SKM-1 treated with dmso at 0.1 percent for 144 hours (cell line): Measurements from ENCODE around the gene LRRC63.
"Not testable (repeated sequence)": the region's sequence is repeated elsewhere in the genome, so short reads cannot be mapped to it uniquely, and the experiment has no call there.

Experiments
- DNase-seq: peaks from one replicate; lab custom pipeline; 2025; ENCODE audit not compliant: unreplicated experiment; lab: John Stamatoyannopoulos, UW

LRRC63 gene

DNA sequence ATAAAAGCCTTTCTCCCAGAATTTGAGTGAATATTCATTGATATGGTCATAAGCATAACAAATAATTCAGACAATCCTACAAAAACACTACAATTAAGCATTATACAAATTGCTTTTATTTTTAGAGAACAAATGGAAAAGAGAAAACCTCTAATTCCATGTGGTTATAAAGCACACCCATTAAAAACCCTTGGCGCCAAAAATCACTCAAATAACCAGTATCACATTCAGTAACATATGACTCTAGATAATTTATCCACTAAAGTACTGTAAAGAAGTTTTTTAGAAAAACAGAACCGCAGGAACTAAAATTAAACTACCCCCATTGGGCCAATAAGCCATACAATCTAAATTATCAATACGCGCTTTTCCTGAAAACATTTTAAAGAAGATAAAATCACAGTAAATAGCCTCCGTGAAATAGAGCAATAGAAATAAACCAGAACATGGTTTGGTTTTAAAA, 30.3 kb upstream of the LRRC63 start:
- DNase-seq: no peak

DNA sequence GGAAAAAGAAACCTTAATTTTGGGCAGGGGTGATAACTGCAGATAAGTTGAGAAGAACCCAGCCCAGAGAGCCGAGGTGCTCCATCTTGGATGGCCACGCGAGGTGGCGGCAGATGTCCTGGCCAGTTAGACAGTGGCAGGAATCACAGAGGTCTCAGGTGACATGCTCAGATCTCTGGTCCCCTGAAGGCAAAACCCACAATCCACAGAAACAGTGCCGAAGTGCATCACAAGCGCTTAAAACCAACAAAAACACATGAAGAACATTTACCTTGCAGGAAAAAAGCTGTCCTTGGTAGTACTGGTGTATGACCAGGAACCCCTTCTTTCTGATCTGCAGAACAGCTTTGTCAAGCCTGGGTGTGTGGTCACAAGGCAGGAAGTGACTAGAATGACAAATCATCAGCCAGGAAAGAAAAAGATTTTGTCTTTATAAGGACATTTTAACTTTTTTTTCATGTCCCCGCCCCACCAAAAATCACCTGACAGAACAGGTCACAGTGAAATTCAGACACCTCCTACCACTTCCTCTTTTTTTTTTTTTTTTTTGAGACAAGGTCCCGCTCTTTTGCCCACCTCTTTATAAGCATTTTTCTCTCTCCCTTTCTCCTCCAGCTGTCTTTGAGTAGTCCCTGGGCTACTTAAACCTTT, 29.8 kb upstream of the LRRC63 start, which contains the start of gene LCP1:
LCP1 (minus strand) TSS at position 338 of the 651 bp plus-strand sequence. CDS start 22,515 bp downstream, outside the sequence.
- peak; percentile 93 for DNase-seq

DNA sequence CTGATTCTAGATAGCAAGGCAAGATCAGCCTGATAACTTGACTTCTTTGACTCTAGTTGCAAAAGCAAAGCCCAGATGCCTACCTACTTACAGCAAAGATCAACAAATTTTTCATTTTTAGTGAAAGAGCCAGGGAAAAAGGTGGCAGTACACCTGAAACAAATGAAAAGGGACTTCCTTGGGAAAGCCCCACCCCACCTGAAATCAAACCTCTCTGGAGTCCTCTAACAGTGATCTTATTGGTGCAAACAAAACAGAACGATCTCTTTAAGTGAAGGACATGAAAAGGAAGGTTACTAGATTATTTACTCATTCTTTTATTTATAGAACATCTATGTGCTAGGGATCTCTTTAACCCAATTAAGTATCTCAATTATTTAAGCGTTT, 29.2 kb upstream of the LRRC63 start:
- no peak for DNase-seq

DNA sequence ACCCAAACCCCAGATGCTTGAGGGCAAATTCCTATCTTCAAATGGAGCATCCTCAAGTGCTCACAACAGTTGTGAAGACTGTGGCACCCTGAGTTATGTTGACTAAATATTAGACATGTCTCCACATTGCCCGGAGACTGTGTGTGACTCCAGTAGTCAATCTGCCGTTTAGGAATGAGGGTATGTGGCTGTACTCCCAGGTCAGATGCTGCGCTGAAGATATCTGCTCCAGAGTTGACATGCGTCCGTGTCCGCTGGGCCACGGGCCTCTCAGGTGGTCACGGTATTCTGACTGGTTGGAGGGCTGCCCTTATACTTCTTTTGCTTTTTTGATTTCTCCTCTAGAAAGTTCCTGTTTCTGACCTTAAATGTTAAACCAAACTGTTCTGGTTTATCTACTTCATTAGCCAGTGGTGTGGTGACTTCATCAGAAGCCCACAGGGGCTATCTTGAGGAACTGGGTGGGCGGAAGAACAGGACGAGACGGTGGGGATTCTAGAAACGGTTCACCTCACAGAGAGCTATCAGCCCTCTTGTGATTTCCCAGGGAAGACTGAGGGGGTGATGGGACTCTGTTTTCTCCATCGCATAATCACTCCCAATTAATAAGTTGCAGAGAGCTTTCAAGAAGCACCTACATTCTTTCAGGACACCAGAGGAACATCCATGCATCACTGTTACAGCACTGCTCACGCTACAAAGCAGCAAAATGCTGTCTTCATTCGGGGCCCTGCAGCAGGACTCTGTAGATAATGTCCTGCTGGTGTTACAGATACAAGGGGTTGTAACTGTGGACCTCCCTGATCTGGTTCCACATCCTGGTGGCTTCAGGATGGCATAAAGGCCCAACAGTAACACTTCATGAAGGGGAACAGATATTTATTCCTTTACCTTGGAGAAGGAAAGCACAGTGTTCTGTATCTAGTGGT, 28.4 kb upstream of the LRRC63 start:
- no peak for DNase-seq

DNA sequence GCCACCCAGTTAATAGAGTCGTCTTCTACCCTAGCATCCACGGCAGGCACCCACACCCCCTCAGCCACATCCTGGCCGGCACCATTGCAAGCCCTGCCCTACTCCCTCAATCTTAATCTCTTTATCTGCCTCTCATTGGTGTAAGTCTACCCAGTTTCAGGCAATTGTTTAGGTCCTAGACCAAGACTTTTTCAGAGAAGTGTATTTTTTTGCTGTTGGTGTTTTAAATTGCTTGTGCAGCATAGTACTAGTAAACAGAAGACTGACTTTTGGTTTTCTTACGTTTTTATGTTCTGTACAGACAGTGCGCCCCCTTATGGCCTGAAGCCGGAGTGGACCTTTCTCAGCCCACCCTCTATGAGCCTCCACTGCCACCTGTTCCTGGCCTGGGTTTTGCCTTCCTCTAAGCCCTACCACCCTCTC, 27.4 kb upstream of the LRRC63 start:
- DNase-seq: peak; percentile 63

DNA sequence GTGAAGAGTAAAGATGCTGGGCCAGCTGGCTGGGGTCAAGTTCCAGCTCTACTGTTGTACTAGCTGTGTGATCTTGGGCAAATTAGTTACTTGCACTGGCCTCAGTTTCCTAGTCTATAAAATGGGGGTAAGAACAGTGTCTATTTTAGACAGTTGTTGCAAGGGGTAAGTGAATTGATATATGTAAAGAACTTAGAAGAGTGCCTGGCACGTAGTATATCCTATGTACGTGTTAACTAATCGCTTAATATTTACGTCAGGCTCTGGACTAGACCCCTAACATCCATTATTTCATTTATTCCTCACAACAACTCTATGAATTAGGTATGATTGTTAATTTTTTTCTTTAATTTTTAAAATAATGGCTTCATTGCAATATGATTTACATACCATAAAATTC, 26.1 kb upstream of the LRRC63 start:
- no peak for DNase-seq

DNA sequence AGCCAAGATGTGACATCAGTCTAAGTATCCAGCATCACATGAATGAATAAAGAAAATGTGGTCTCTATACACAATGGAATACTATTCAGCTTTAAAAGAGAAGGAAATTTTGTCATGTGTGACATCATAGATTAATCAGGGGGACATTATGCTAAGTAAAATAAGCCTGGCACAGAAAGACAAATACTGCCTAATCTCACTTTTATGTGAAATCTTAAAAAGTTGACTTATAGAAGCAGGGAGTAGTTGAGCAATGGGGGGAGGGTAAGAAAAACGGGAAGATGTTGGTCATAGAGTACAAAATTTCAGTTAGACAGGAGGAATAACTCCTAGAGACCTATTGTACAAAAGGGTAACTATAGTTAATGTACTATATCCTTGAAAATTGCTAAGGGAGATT, 19.3 kb upstream of the LRRC63 start:
- DNase-seq: peak; percentile 55

DNA sequence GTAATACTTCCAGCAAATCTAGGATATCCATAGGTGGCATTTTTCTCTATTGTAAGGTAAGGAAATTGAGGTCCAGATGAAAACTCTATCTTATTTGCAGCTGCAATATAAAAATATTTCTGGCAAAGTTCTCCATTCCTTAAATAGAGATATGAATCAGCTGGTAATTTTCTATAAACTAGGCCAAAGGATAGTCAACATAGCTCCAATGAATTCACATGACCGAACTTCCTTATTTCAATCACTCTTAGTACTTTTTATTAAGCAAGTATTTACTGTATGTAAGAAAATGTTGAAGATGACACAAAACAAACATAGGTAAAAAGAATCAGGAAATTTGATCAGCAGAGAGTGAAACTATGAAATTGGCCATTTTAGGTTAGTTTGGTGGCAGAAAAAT, 16.7 kb upstream of the LRRC63 start:
- no peak for DNase-seq

DNA sequence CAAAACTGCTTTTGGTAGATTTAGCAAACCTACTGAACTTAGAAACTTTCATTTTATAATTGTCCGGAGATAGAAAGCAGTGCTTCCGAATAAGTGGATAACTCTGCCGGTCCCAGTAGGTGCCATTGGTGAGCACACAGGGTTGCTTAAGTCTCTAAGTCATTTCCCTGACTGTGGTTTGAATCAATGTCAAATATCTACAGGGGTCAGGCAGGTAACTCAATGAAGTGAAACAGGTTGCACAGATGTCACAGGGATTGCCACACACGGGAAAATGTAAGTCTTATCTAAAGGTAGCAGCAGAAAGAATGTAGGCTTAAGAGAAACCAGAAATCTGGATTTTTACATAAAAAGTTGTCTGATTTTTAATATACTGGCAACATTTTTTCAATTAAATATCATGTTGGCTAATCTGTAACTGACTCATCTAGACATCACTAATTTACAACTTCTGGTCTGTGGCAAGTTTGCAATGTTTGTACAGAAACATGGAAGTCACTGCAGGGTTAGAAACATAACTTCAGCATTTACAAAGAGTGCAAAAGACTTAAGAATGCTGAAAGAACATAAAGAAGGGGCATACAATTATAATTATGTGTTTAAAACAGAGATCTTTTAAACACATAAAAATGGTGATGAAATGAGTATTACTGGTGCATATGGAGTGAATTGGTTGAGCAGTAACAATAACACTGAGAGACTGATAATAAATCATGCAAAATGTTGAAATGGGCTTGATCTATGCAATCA, 14.3 kb upstream of the LRRC63 start:
- DNase-seq: no peak

DNA sequence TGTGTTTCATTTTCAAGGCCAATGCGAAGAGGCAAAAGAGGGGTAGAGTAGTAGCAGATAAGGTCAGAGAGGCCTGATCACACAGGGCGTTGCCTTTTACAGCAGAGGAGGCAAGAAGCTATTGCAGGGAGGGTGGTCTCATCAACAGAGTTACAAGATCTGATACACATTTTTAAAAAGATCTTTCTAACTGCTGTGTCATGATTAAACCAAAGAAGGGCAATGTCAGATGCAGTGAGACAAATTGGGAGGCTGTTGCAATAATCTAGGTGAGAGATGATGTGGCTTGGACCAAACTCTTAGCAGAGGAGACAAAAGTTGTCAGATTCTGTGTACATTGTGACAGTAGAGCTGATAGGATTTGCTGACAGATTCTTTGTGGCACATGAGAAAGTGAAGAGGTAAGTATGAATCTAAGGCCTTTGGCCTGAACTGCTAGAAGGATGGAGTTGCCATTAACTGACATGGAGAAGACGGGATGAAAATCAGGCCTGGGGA, 13.0 kb upstream of the LRRC63 start:
- DNase-seq: no peak

DNA sequence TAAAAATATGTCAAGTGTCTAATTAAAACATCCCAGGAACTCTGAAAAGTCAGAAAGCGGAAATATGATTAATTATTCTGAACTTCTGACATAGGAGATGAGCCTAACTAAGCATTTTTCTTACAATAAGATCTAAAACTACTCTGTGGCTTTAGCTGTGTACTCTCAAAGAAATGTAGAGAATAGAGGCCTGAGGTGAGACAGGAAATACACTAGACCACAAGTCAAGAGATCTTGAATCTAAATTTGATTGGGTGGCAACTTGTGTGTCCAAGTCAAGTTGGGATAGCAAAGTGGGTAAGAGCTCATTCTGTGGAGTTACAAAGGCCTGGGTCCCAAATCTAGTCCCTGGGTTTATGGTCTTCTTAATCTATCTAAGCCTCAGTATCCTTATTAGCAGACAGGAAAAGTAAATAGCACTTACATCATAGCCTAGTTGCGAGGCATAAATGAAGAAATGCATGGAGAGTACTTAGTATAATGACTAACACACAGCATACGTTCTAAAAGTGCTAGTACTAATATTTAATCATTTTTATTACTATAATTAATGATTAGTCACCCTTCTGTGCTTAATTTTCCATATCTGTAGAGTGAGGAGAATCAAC, 9.4 kb upstream of the LRRC63 start:
- DNase-seq: no peak

DNA sequence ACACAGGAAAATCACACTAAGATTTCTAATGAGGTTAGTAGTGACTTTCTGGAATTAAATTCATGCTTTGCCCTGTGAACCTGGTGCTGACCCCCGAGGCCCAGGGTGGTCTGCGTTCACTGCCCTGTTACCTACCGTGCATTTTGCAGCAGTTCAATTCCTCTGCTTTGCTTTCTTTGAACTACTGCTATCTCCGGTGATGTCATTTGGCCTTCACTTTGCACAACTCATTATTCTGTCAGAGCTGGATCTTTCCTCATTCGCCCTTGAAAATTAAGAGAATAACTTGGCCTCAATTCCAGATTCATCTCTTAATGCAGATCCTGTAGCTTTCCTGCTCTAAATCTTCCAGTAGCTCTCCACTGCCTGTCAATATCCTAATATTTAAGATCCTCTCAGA, 8.8 kb upstream of the LRRC63 start:
- DNase-seq: no peak

DNA sequence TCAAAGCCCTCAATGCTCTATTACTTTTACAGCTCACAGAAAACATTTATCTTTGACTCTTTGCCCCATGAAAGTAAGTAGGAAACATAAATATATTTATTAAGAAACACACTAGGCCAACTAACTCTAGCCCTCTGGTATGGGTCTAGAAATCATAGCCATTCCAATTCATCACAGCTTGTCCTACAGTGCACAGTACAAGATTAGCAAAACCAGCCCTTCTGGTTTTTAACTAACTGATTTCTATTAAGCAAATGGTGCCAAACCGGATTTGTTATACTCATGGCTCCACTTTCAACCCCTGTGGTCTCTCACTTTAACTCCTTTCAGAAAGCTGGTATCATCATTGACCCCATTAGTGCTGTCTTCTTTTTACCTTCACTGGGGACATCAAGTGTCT, 5.6 kb upstream of the LRRC63 start:
- DNase-seq: no peak

DNA sequence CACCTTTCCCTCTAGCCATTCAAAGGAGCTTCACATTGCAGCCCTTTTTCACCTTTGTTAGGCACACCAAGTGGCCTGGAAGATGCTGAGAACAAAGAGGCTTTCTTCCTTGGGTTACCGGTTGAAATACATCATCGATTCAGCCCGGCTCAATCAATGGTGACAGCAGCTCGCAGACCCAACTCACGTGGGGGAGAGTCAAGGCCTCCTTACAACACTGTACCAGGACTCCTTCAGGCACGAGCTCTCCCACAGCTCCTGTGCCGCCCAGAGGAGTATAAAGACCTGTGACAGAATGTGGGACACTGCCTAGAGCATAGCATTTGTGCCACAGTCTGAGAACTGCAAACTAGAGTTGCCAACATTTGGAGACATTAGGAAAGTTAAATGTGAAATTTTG, 3.9 kb upstream of the LRRC63 start:
- no peak for DNase-seq

DNA sequence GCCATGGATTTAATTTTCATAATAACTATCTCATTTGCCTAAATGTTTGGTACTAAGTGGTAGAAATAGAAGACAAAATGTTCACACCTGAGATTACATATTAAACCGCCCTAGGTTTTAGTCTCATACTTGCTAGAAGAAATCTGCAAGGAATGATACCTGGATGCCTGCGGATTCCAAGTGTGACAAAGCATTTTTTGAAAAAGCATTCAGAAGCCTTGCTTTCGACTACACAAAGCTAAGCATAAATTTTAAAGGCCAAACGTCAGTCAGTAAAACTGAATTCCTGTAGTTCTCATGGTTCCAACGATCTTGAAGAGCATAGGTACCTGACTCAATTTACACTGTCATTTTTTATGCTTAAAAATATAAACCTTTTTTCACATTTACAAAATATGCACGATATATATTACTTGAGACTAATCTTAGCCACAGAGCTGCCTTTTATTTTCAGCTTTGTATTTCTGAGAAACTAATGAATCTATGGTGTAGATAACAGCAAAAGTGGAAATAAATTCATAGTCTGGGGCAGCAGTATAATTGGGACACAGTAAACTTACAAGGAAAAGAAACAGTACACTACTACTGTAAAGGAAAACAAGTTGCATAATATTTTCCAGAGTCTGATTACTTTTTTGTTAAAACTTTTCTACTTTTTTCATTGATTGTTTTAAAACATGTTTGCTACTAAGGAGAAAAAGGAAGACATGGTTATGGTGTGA, 1.2 kb upstream of the LRRC63 start:
- DNase-seq: no peak

DNA sequence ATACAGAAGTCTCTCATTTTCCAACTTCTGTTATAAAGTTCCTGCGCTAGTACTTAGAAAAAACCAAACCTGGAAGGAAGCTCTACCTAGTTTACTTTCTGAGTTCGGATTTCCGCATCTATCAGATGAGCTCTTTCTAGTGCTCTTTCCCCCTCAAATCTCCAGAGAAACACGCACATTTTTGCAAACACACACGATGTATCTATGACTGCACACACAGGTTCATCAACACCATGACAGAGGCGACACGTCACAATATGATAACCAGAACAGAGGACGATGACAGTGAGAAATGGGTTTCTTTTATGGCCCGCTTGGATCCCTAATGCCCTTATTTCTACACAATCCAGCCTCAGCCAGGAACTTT, 629 bp upstream of the LRRC63 start:
- DNase-seq: peak; percentile 21

DNA sequence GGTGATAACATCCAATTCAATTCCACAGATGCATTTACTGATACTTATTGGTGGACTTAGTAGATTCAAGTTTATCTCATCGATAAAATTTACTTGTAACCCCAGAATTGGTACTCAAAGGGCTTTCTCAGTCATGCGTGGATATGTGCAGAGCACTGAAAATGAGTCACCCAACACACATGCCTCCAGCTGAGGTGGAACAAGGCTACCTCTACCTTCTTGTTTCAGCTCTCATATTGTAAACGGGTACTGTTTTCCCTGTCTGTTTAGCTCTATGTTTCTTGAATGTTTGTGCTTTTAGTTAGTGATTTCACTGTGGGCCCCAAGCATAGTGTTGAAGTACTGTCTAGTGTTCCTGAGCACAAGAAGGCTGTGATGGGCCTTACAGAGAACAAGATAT, 1.5 kb downstream of the LRRC63 start:
- no peak for DNase-seq

DNA sequence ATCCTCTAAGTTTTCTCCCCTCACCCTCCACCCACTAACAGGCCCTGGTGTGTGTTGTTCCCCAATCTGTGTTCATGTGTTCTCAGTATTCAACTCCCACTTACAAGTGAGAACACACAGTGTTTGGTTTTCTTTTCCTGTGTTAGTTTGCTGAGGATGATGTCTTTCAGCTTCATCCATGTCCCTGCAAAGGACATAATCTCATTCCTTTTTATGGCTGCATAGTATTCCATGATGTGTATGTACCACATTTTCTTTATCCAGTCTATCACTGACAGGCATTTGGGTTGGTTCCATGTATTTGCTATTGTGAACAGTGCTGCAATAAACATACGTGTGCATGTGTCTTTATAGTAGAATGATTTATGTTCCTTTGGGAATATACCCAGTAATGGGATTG, 3.0 kb downstream of the LRRC63 start:
- not testable (repeated sequence) for DNase-seq

DNA sequence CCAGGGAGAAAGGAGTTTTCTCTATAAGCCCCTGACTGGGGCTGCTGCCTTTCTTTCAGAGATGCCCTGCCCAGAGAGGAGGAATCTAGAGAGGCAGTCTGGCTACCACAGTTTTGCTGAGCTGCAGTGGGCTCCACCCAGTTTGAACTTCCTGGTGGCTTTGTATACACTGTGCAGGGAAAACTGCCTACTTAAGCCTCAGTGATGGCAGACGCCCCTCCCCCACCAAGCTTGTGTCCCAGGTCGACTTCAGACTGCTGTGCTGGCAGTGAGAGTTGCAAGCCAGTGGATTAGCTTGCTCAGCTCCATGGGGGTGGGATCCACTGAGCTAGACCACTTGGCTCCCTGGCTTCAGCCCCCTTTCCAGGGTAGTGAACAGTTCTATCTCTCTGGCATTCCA, 8.5 kb downstream of the LRRC63 start:
- peak; percentile 10 for DNase-seq

DNA sequence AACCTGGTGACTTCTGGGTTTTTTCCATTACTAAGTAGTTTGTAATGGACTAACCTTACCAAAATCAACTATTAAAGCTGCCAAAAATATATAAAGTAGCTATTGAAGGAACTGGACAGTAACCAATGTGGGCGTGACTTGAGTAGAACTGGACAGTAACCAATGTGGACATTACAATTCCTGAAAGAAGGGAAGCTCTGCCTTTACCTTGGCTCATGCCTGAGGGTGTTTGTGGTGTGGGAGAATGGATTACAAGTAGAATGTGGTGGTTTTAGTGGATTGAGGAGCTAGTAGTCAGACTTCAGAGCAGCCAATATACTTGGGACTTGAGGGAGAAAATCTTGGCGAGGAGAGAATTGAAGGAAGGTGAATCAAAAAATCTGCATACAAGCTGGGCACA, 17.5 kb downstream of the LRRC63 start:
- DNase-seq: no peak
